H1 (cell line): ENCODE results near the gene TBX4. TPM values are rescaled to one million over a fixed set of nuclear protein-coding genes. Genes with fewer than 3 reads are reported as not detected.
A peak's percentile ranks its signal among the peaks of the same experiment; 100 is the strongest.

Experiments
- CTCF ChIA-PET: fragments of 300-600 bp; sonication (Branson Sonifier 250); formaldehyde crosslinking; loops from one replicate; lab custom pipeline; 2021; ENCODE audit not compliant: partially characterized antibody; lab: Charles Lee
- POLR2A ChIA-PET: fragments of 300-600 bp; sonication (Branson Sonifier 250); formaldehyde crosslinking; loops from one replicate; lab custom pipeline; 2021; ENCODE audit warnings: inconsistent platforms; ENCODE audit not compliant: partially characterized antibody; lab: Charles Lee
- DNase-seq, 2 experiments: peaks; one replicate each; pipeline versions ENCODE4 v3.0.0 to v3.0.0-alpha.2; 2010 to 2022; ENCODE audit warnings: low spot score in 2 of 2, low read depth in 1 of 2, mixed read lengths in 1 of 2
- FAIRE-seq: peaks from 2 replicates; lab custom pipeline; 2011; peaks lifted over from hg19 to GRCh38; lab: Jason Lieb, UNC
- H2AFZ ChIP-seq: 2 replicates; pipeline ENCODE4 v1.8.1; 2012; ENCODE audit warnings: low read length, inconsistent platforms
- H2AK5ac ChIP-seq: 2 replicates; pipeline ENCODE4 v1.6.1; 2013; ENCODE audit warnings: low read depth, low read length
- H2BK120ac ChIP-seq: replicated peaks from 2 replicates; pipeline ENCODE3; 2013; ENCODE audit warnings: low read depth, low read length, inconsistent platforms
- H2BK12ac ChIP-seq: 2 replicates; pipeline ENCODE4 v1.6.1; 2013; ENCODE audit warnings: low read depth, low read length
- H2BK15ac ChIP-seq: 2 replicates; pipeline ENCODE4 v1.6.1; 2013; ENCODE audit warnings: low read length
- H2BK20ac ChIP-seq: 2 replicates; pipeline ENCODE4 v1.6.1; 2013; ENCODE audit warnings: low read length
- H2BK5ac ChIP-seq: 2 replicates; pipeline ENCODE4 v1.6.1; 2013; ENCODE audit warnings: low read depth, low read length
- H3K14ac ChIP-seq: 2 replicates; pipeline ENCODE4 v1.6.1; 2013; ENCODE audit warnings: inconsistent platforms; ENCODE audit not compliant: insufficient read length
- H3K18ac ChIP-seq: 2 replicates; pipeline ENCODE4 v1.6.1; 2013; ENCODE audit warnings: low read length; ENCODE audit errors: extremely low read depth
- H3K23ac ChIP-seq: 2 replicates; pipeline ENCODE4 v1.6.1; 2013; ENCODE audit warnings: inconsistent platforms; ENCODE audit not compliant: insufficient read length
- H3K23me2 ChIP-seq: 2 replicates; pipeline ENCODE4 v1.6.1; 2013; ENCODE audit warnings: low read depth, low read length
- H3K27ac ChIP-seq: 2 replicates; pipeline ENCODE4 v1.6.1; 2011; ENCODE audit warnings: low read depth, low read length, inconsistent platforms
- H3K27me3 ChIP-seq, 4 experiments: replicated peaks in 1 of 4; 1 replicate in 1 of 4; 2 replicates in 3 of 4; pipeline versions ENCODE4 v1.6.1 to v1.8.1; 2011 to 2013; ENCODE audit warnings: low read length in 3 of 4, mild to moderate bottlenecking in 3 of 4, inconsistent platforms in 2 of 4, mixed read lengths in 2 of 4, moderate library complexity in 1 of 4; ENCODE audit not compliant: control insufficient read depth in 3 of 4, insufficient read depth in 3 of 4; ENCODE audit errors: extremely low read depth in 1 of 4
- H3K36me3 ChIP-seq, 4 experiments: 2 replicates each; pipeline versions ENCODE4 v1.6.1 to v1.8.1; 2011 to 2013; ENCODE audit warnings: mild to moderate bottlenecking in 4 of 4, low read length in 3 of 4, moderate library complexity in 2 of 4, control low read depth in 1 of 4, inconsistent platforms in 1 of 4; ENCODE audit not compliant: insufficient read depth in 4 of 4, control insufficient read depth in 2 of 4
- H3K4ac ChIP-seq: replicated peaks from 2 replicates; pipeline ENCODE3; 2013; ENCODE audit warnings: low read length, low read depth, mixed read lengths, inconsistent platforms; ENCODE audit not compliant: insufficient read length
- H3K4me1 ChIP-seq, 4 experiments: replicated peaks in 1 of 4; 1 replicate in 1 of 4; 2 replicates in 3 of 4; pipeline versions ENCODE4 v1.6.1 to v1.8.1; 2011 to 2013; ENCODE audit warnings: low read length in 3 of 4, inconsistent platforms in 2 of 4, mixed read lengths in 1 of 4; ENCODE audit not compliant: insufficient read depth in 4 of 4, control insufficient read depth in 3 of 4
- H3K4me2 ChIP-seq, 2 experiments: 2 replicates each; pipeline versions ENCODE4 v1.6.1 to v1.8.1; 2011 to 2013; ENCODE audit warnings: low read depth in 2 of 2, low read length in 2 of 2, control low read depth in 1 of 2, inconsistent platforms in 1 of 2, mild to moderate bottlenecking in 1 of 2; ENCODE audit not compliant: insufficient read depth in 1 of 2
- H3K4me3 ChIP-seq, 4 experiments: fragments of 200-600, 300-600 bp in 1 of 4; sonication (generic), shearing (Covaris generic), sonication (Bioruptor Twin) in 1 of 4; 2 replicates each; pipeline versions ENCODE4 v1.5.1 to v1.8.1; 2011 to 2016; ENCODE audit warnings: low read length in 4 of 4, low read depth in 3 of 4, control low read depth in 2 of 4, inconsistent platforms in 2 of 4, mild to moderate bottlenecking in 2 of 4, mixed read lengths in 1 of 4, moderate library complexity in 1 of 4; ENCODE audit not compliant: insufficient read depth in 2 of 4; ENCODE audit errors: extremely low read depth in 1 of 4
- H3K56ac ChIP-seq: replicated peaks from 2 replicates; pipeline ENCODE3; 2013; ENCODE audit warnings: low read depth, mild to moderate bottlenecking, mixed read lengths, low read length, inconsistent platforms; ENCODE audit not compliant: insufficient read length
- H3K79me1 ChIP-seq: 2 replicates; pipeline ENCODE4 v1.6.1; 2013; ENCODE audit warnings: low read depth, low read length, control low read depth
- H3K79me2 ChIP-seq, 2 experiments: 2 replicates each; pipeline versions ENCODE4 v1.6.1 to v1.8.1; 2012 to 2013; ENCODE audit warnings: low read length in 2 of 2, mild to moderate bottlenecking in 2 of 2, inconsistent platforms in 1 of 2; ENCODE audit not compliant: insufficient read depth in 2 of 2, control insufficient read depth in 1 of 2
- H3K9ac ChIP-seq, 4 experiments: replicated peaks in 1 of 4; 1 replicate in 1 of 4; 2 replicates in 3 of 4; pipeline versions ENCODE4 v1.6.1 to v1.8.1; 2011 to 2013; ENCODE audit warnings: low read depth in 3 of 4, low read length in 3 of 4, control low read depth in 2 of 4, mild to moderate bottlenecking in 2 of 4, moderate library complexity in 2 of 4, inconsistent platforms in 1 of 4; ENCODE audit errors: extremely low read depth in 1 of 4
- H3K9me3 ChIP-seq, 2 experiments: 2 replicates each; pipeline versions ENCODE4 v1.6.1 to v1.8.1; 2012 to 2013; ENCODE audit warnings: mild to moderate bottlenecking in 2 of 2, moderate library complexity in 2 of 2, control low read depth in 1 of 2, inconsistent platforms in 1 of 2, low read depth in 1 of 2, low read length in 1 of 2, mixed read lengths in 1 of 2; ENCODE audit not compliant: insufficient read depth in 2 of 2
- H4K20me1 ChIP-seq, 2 experiments: replicated peaks in 1 of 2; 2 replicates each; pipeline versions ENCODE3 to v1.8.1; 2011 to 2013; ENCODE audit warnings: inconsistent platforms in 2 of 2, low read length in 2 of 2, mild to moderate bottlenecking in 1 of 2; ENCODE audit not compliant: insufficient read depth in 2 of 2, control insufficient read depth in 1 of 2
- H4K5ac ChIP-seq: 2 replicates; pipeline ENCODE4 v1.6.1; 2013; ENCODE audit warnings: low read length, low read depth, mixed read lengths, inconsistent platforms; ENCODE audit not compliant: insufficient read length
- H4K8ac ChIP-seq: 2 replicates; pipeline ENCODE4 v1.8.0; 2013; ENCODE audit warnings: mild to moderate bottlenecking, moderate library complexity, low read length, inconsistent platforms; ENCODE audit not compliant: insufficient read depth; ENCODE audit errors: extremely low read depth
- H4K91ac ChIP-seq: replicated peaks from 2 replicates; pipeline ENCODE3; 2013; ENCODE audit warnings: low read length, mixed read lengths, inconsistent platforms; ENCODE audit not compliant: insufficient read length
- CHD2 ChIP-seq: IDR thresholded peaks from 2 replicates; pipeline ENCODE4 v1.6.1; 2012; ENCODE audit warnings: low read length, improper control_type of control experiment
- EP300 ChIP-seq, 2 experiments: IDR thresholded peaks; 1 replicate in 1 of 2; 2 replicates in 1 of 2; pipeline ENCODE4 v1.6.1; 2011 to 2012; ENCODE audit warnings: low read depth in 2 of 2, low read length in 2 of 2, mild to moderate bottlenecking in 2 of 2, borderline replicate concordance in 1 of 2, inconsistent platforms in 1 of 2, moderate library complexity in 1 of 2
- JUN ChIP-seq: IDR thresholded peaks from 2 replicates; pipeline ENCODE4 v1.6.1; 2011; ENCODE audit warnings: low read depth, mild to moderate bottlenecking, improper control_type of control experiment, low read length
- MAFK ChIP-seq: IDR thresholded peaks from 2 replicates; pipeline ENCODE4 v1.6.1; 2012; ENCODE audit warnings: low read depth, mild to moderate bottlenecking, improper control_type of control experiment, low read length
- NRF1 ChIP-seq: IDR thresholded peaks from 2 replicates; pipeline ENCODE4 v1.6.1; 2011; ENCODE audit warnings: mild to moderate bottlenecking, low read depth, low read length, improper control_type of control experiment
- RFX5 ChIP-seq: IDR thresholded peaks from 2 replicates; pipeline ENCODE4 v1.6.1; 2011; ENCODE audit warnings: low read depth, low read length, improper control_type of control experiment, borderline replicate concordance
- SIX5 ChIP-seq: IDR thresholded peaks from 2 replicates; pipeline ENCODE4 v1.6.1; 2011; ENCODE audit warnings: mild to moderate bottlenecking, low read depth, low read length
- SRF ChIP-seq: IDR thresholded peaks from 2 replicates; pipeline ENCODE4 v1.6.1; 2011; ENCODE audit warnings: mild to moderate bottlenecking, low read depth, low read length, moderate library complexity
- TEAD4 ChIP-seq: IDR thresholded peaks from 2 replicates; pipeline ENCODE4 v1.6.1; 2012; ENCODE audit warnings: low read depth, low read length, inconsistent platforms, mixed read lengths
- YY1 ChIP-seq: IDR thresholded peaks from 2 replicates; pipeline ENCODE4 v1.6.1; 2011; ENCODE audit warnings: low read depth, mild to moderate bottlenecking, low read length
- WGBS, 2 experiments: shearing (Covaris generic) in 1 of 2; methylation state at CpG; one replicate each; pipeline versions ENCODE4 v1.1.6 to v1.1.7; 2013 to 2015; ENCODE audit warnings: low lambda C conversion rate in 2 of 2, mixed read lengths in 2 of 2, inconsistent platforms in 1 of 2, low coverage in 1 of 2, missing lambda C conversion rate in 1 of 2; ENCODE audit not compliant: insufficient replicate concordance in 2 of 2, insufficient coverage in 1 of 2, insufficient read length in 1 of 2; ENCODE audit errors: extremely low coverage in 1 of 2, missing lambda C conversion rate in 1 of 2; 5-methylcytosine and 5-hydroxymethylcytosine counted together
- polyA plus RNA-seq, 7 experiments: library from polyadenylated mRNA; depleted of rRNA in 3 of 7; stranded (reverse) in 5 of 7; unstranded in 2 of 7; fragments of >200 nt in 5 of 7; fragments of 200-250 nt in 2 of 7; gene quantifications; 1 replicate in 5 of 7; 2 replicates in 1 of 7; 4 replicates in 1 of 7; pipeline versions ENCODE4 v1.2.1 to v1.2.3, GENCODE V29; 2011 to 2013; ENCODE audit warnings: missing spikeins in 2 of 7, mixed read lengths in 2 of 7
- total RNA-seq: library from RNA; stranded (reverse); fragmentation: NEBNext Ultra II Directional; extraction: Animal tissue kit (Norgen Biotek cat#: 25700); gene quantifications from 2 replicates; pipeline ENCODE4 v1.2.1, GENCODE V29; 2021
- TF ChIP-seq, protein P1 (sequence below), 3 experiments: IDR thresholded peaks; 1 replicate in 2 of 3; 2 replicates in 1 of 3; pipeline versions ENCODE4 v1.5.1 to v1.6.1; 2011; ENCODE audit warnings: low read length in 3 of 3, mild to moderate bottlenecking in 3 of 3, inconsistent platforms in 2 of 3, low read depth in 1 of 3, moderate library complexity in 1 of 3; ENCODE audit not compliant: insufficient read depth in 1 of 3; ENCODE audit errors: control extremely low read depth in 1 of 3

TBX4 gene
- total and polyA plus RNA-seq, 2 of the 8 experiments (the other 6 are each of a cell fraction or from before 2014, with no cell fraction given), result 0.02 TPM; not detected in 1

DNA sequence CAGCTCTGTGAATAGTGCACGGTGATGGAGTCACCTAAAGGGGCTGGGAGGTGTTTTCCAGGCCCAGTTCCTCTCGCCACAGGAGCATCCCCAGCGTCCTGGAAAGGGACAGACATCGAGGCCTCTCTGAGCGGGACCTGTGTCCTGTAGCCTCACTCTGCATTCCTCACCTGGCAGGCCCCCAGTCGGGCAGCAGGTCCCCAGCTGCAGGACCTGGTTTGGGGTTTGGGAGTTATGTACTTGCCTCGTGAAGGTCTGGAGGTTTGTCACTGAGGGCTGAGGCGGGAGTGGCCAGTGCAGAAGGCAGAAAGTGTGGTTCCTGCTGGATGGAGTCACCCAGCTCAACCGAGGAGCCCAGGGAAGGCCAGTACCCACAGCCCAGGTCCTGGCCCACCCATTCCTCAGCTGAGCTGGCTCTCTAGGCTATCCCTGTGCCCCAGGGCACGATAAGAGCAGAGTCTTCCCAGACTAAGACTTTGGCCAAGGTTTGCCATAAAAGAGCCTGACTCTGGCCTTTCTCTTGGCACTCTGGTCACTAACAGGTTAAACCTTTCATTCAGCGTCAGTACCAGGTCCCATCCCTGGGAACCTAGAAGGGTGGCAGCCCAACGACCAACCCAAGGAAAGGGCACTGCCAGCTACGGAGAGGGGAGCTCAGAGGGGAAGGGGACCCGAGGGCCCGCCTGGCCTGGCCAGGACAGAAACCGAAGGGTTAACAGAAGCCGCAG lies 24.4 kb downstream of the TBX4 start:
- no peaks in the 10 kb centered on the region for H3K9me3 ChIP-seq
- no peak for DNase-seq
- no peaks in the 10 kb centered on the region for H3K36me3 ChIP-seq
- no peak overlapping the region for H2BK15ac ChIP-seq
- peaks cover 0 to 3% (median 0%) of the 10 kb centered on the region in 4 experiments; a peak in 2 of 7 replicates for H3K27me3 ChIP-seq
- H3K79me2 ChIP-seq, result no peaks in the 10 kb centered on the region
- H2BK5ac ChIP-seq, result no peak overlapping the region
- no peak overlapping the region for H2AFZ ChIP-seq
- no peak overlapping the region for H4K5ac ChIP-seq
- H3K4me1 ChIP-seq, result 0 out of 7 replicates have a peak, but pooled peaks cover 0 to 2% (median under 1%) of the 10 kb centered on the region in 4 experiments
- no peak overlapping the region for H3K56ac ChIP-seq
- ChIA-PET CTCF (interaction anchor here (0.7 to 12.2 kb wide), 5 partner anchors 9 to 74 kb away, joined by 3 to 171 read pairs (median 5); no protein-coding TSS in a partner anchor), POLR2A (no interaction called here)
- no peaks in the 10 kb centered on the region for H4K20me1 ChIP-seq
- no peak overlapping the region for H3K9ac ChIP-seq
- H3K23ac ChIP-seq, result no peak overlapping the region
- no peak overlapping the region for H3K4me3 ChIP-seq
- peak overlapping the region; percentile 41 for H4K91ac ChIP-seq
- H3K14ac ChIP-seq, result no peak overlapping the region
- WGBS, 2 experiments, result 76% methylated on average over 17 of the region's 17 CpGs; no CpG with 5 or more reads in 1 of the 2 experiments
- no peaks in the 10 kb centered on the region for H3K79me1 ChIP-seq
- no peak for FAIRE-seq
- no peak overlapping the region for H2BK20ac ChIP-seq
- H2AK5ac ChIP-seq, result no peak overlapping the region
- H3K4ac ChIP-seq, result no peak overlapping the region
- no peak overlapping the region for H3K27ac ChIP-seq
- H3K23me2 ChIP-seq, result no peaks in the 10 kb centered on the region
- no peak overlapping the region for H3K4me2 ChIP-seq
- H2BK12ac ChIP-seq, result no peak overlapping the region
- no peak overlapping the region for H3K18ac ChIP-seq
- H2BK120ac ChIP-seq, result no peak overlapping the region
- H4K8ac ChIP-seq, result no peak overlapping the region; the same call in 1 of the 2 replicates
- TF ChIP-seq SRF (no peak), EP300 (IDR thresholded peaks at IDR 0.05; ENCODE audit: borderline replicate concordance in 1 of 2, low read depth in 2 of 2, low read length in 2 of 2) (no peak), MAFK (no peak), SIX5 (no peak), TEAD4 (no peak), CHD2 (no peak), RFX5 (no peak), YY1 (no peak), JUN (no peak), NRF1 (no peak)
- TF ChIP-seq, protein P1, sequence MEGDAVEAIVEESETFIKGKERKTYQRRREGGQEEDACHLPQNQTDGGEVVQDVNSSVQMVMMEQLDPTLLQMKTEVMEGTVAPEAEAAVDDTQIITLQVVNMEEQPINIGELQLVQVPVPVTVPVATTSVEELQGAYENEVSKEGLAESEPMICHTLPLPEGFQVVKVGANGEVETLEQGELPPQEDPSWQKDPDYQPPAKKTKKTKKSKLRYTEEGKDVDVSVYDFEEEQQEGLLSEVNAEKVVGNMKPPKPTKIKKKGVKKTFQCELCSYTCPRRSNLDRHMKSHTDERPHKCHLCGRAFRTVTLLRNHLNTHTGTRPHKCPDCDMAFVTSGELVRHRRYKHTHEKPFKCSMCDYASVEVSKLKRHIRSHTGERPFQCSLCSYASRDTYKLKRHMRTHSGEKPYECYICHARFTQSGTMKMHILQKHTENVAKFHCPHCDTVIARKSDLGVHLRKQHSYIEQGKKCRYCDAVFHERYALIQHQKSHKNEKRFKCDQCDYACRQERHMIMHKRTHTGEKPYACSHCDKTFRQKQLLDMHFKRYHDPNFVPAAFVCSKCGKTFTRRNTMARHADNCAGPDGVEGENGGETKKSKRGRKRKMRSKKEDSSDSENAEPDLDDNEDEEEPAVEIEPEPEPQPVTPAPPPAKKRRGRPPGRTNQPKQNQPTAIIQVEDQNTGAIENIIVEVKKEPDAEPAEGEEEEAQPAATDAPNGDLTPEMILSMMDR (IDR thresholded peaks at IDR 0.05; ENCODE audit: control extremely low read depth in 1 of 3, insufficient read depth in 1 of 3, low read depth in 1 of 3, low read length in 3 of 3), result no peak
